Neural progenitor cell (in vitro differentiated cells): ENCODE data around the gene DHX15.

ENCODE experiments used
- CTCF ChIP-seq: fragments of 200-600 bp; sonication (generic); IDR thresholded peaks from 2 replicates; pipeline ENCODE4 v1.5.1; 2017; ENCODE audit warnings: antibody characterized with exemption, mild to moderate bottlenecking
- EZH2 ChIP-seq: fragments of 200-600 bp; sonication (generic); IDR thresholded peaks from 2 replicates; pipeline ENCODE4 v1.6.1; 2017; ENCODE audit warnings: antibody characterized with exemption, mild to moderate bottlenecking, moderate library complexity
- EZH2phosphoT487 ChIP-seq: fragments of 200-600 bp; sonication (generic); IDR thresholded peaks from 2 replicates; pipeline ENCODE4 v1.6.1; 2017; ENCODE audit warnings: antibody characterized with exemption

GRCh38 chr4:24527371-24527770, 57.0 kb downstream of the DHX15 start:
- TF ChIP-seq CTCF (no peak), EZH2 (no peak), EZH2phosphoT487 (no peak)
